Brain microvascular endothelial cell (primary cell): Measurements from ENCODE around the gene ELOA.

Source experiments
- DNase-seq: peaks from one replicate; pipeline ENCODE4 v3.0.0-alpha.2; 2020
- H3K27ac ChIP-seq: fragments of 250-450 bp; sonication (Bioruptor Pico); 2 replicates; pipeline ENCODE4 v1.5.1; 2020; ENCODE audit warnings: mild to moderate bottlenecking, moderate library complexity
- H3K27me3 ChIP-seq: fragments of 250-450 bp; sonication (Bioruptor Pico); replicated peaks from 2 replicates; pipeline ENCODE4 v1.5.1; 2020; ENCODE audit warnings: mild to moderate bottlenecking
- H3K36me3 ChIP-seq: fragments of 250-450 bp; sonication (Bioruptor Pico); replicated peaks from 2 replicates; pipeline ENCODE4 v1.5.1; 2020; ENCODE audit warnings: mild to moderate bottlenecking
- H3K4me3 ChIP-seq: 2 replicates; pipeline ENCODE4 v1.5.1; 2011; ENCODE audit warnings: low read depth, mild to moderate bottlenecking, control low read depth, low read length, moderate library complexity
- CTCF ChIP-seq: IDR thresholded peaks from 2 replicates; pipeline ENCODE4 v1.5.1; 2011; ENCODE audit warnings: low read depth, mild to moderate bottlenecking, moderate library complexity, low read length, control low read depth, inconsistent platforms; ENCODE audit errors: missing control alignments
- in situ Hi-C: cut with HindIII; loops from 2 replicates; pipeline ENCODE4 v1.10.0; 2017; ENCODE audit warnings: low sequenced_read_pairs, low pct_ligation_motif_present

ELOA gene

GRCh38 chr1:23810818-23811540, 67.7 kb downstream of the ELOA start:
- TF ChIP-seq CTCF = peak; percentile 85
- Histone ChIP-seq H3K27me3 (no peaks in the 10 kb centered on the region), H3K36me3 (peaks cover 6% of the 10 kb centered on the region), H3K4me3 (no peak overlapping the region), H3K27ac (no peak overlapping the region)
- in situ Hi-C loops = no loop called here
- no peak for DNase-seq
